HG03565 (cell line): Measurements from ENCODE around the gene CDY1B.
"Not testable (repeated sequence)": the region's sequence is repeated elsewhere in the genome, so short reads cannot be mapped to it uniquely, and the experiment has no call there.

Source experiments
- ATAC-seq: cut with Tn5 transposase; IDR thresholded peaks from one replicate; pipeline ENCODE4 v1.9.1; 2021; ENCODE audit warnings: mild to moderate bottlenecking, moderate library complexity; ENCODE audit not compliant: unreplicated experiment

The CDY1B gene, protein sequence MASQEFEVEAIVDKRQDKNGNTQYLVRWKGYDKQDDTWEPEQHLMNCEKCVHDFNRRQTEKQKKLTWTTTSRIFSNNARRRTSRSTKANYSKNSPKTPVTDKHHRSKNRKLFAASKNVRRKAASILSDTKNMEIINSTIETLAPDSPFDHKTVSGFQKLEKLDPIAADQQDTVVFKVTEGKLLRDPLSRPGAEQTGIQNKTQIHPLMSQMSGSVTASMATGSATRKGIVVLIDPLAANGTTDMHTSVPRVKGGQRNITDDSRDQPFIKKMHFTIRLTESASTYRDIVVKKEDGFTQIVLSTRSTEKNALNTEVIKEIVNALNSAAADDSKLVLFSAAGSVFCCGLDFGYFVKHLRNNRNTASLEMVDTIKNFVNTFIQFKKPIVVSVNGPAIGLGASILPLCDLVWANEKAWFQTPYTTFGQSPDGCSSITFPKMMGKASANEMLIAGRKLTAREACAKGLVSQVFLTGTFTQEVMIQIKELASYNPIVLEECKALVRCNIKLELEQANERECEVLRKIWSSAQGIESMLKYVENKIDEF

DNA sequence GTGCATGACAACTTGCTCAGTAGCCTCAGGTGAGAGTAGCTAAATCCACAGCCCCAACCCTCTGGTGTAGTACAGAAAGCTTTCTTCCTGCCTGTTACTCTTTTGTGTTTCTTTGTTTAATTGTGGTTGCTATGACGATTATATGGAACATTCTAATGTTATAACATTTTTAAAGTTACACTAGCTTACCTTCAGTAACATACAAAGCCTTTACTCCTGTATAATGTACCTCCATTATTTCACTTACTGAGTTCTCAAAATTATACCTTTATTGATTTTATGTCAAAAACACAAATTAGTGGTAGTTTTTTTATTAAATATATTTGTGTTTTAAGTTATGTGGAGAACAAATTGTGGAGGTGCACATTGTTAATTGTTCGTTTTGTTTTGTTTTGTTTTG, at the start of gene CDY1B:
Gene CDY1B, minus strand, starts transcription at position 101 of the 400 bp plus-strand sequence. CDS start 331 bp downstream, outside the sequence.
- not testable (repeated sequence) for ATAC-seq

GRCh38 chrY:24049525-24049924, 1.7 kb upstream of the CDY1B start:
- not testable (repeated sequence) for ATAC-seq

- not testable (repeated sequence) for ATAC-seq
These were observed 4.6 kb downstream of the CDY1B start for GRCh38 chrY:24043209-24043608.

DNA sequence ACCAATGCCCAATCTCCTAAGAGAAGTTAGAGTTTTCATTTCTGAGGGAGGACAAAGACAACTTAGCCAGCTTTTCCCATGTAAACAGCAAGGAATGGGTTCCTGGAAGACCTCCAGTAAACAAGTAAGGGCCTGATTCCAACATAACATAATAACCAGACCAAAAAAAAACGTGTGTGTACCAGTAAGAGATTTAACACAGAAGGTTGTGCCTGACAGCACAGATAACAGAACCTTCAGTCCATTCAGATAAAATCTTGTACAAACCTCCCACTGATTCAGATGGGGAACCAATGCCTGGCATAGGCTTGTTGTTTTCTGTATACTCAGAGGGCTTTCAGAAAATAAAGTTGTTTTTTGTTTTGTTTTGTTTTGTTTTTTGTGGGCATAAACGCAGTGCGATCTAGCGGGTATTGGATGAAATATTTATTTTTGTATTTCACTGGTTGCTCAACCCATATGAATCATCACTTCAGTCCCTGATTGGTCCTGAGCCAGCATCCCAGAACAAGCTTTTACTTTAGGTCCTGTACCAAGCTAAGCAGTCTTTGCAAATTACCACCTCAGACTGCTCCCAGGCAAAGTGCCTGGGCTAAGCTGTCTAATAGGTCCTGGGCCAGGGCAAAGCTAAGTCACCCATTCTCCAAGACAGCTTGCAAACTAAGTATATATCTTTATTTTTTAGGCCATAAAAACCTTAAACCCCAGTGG, 8.7 kb downstream of the CDY1B start:
- ATAC-seq = not testable (repeated sequence)

GRCh38 chrY:24026212-24027103, 21.4 kb downstream of the CDY1B start:
- ATAC-seq = not testable (repeated sequence)
